Right lobe of liver (tissue), 6 donors: ENCODE measurements around the gene KRT40. TPM values are rescaled to one million over a fixed set of nuclear protein-coding genes. Genes with fewer than 3 reads are reported as not detected.
"Not testable (repeated sequence)": the region's sequence is repeated elsewhere in the genome, so short reads cannot be mapped to it uniquely, and the experiment has no call there.

Experiments
- ATAC-seq, 4 donors: fragments of 200-7000 bp; cut with Tn5 transposase; one replicate each; pipeline ENCODE4 v1.9.1; 2020; ENCODE audit warnings: mild to moderate bottlenecking in 4 of 4, moderate library complexity in 4 of 4
- DNase-seq, 3 donors: peaks; one replicate each; pipeline ENCODE4 v3.0.0-alpha.2; 2020
- H3K27ac ChIP-seq, 3 donors: fragments of 200-600 bp; one replicate each; pipeline ENCODE4 v1.8.0; 2022
- H3K27me3 ChIP-seq, 2 donors: fragments of 200-600 bp; one replicate each; pipeline ENCODE4 v1.8.0; 2022
- H3K36me3 ChIP-seq, 4 donors: fragments of 200-600 bp; sonication (generic) in 1 of 4; one replicate each; pipeline versions ENCODE4 v1.5.1 to v1.8.0; 2017 to 2022; ENCODE audit warnings: control low read depth in 1 of 4
- H3K4me1 ChIP-seq, 4 donors: fragments of 200-600 bp; sonication (generic) in 1 of 4; one replicate each; pipeline versions ENCODE4 v1.5.1 to v1.8.0; 2017 to 2022; ENCODE audit warnings: control low read depth in 1 of 4
- H3K4me3 ChIP-seq, 3 donors: fragments of 200-600 bp; one replicate each; pipeline ENCODE4 v1.8.0; 2022
- H3K9me3 ChIP-seq, 4 donors: fragments of 200-600 bp; sonication (generic) in 1 of 4; one replicate each; pipeline versions ENCODE4 v1.5.1 to v1.8.0; 2017 to 2022; ENCODE audit warnings: control low read depth in 1 of 4
- POLR2A ChIP-seq: fragments of 450-650 bp; IDR thresholded peaks from one replicate; pipeline ENCODE4 v1.6.1; 2017; ENCODE audit warnings: antibody characterized with exemption, mild to moderate bottlenecking
- WGBS: methylation state at CpG from one replicate; pipeline ENCODE4 v1.1.6; 2018; ENCODE audit warnings: low coverage, low lambda C conversion rate; ENCODE audit not compliant: insufficient coverage; ENCODE audit errors: missing lambda C conversion rate; 5-methylcytosine and 5-hydroxymethylcytosine counted together
- intact Hi-C, 2 donors: fragments of 100-400 bp; cut with DNase I; formaldehyde crosslinking; loops; one replicate each; pipeline versions ENCODE4 v1.11.2 to v1.14.1; 2022
- total RNA-seq, 6 experiments: library from RNA; depleted of rRNA in 2 of 6; stranded (reverse); fragments of >200 nt in 2 of 6; fragmentation: NEBNext Ultra II Directional in 3 of 6; extraction: Animal tissue kit (Norgen Biotek cat#: 25700) in 3 of 6; gene quantifications; one replicate each; pipeline versions ENCODE4 v1.1.0 to v1.2.4, GENCODE V29; 2016 to 2023
- TF ChIP-seq, protein P1 (sequence below), 4 donors: fragments of 200-600 bp in 3 of 4; fragments of 450-650 bp in 1 of 4; IDR thresholded peaks; one replicate each; pipeline versions ENCODE4 v1.5.1 to v1.8.0; 2016 to 2022; ENCODE audit warnings: antibody characterized with exemption in 4 of 4, mild to moderate bottlenecking in 2 of 4
- donor health status: DM: no; HTN: yes; CAD: no.
- donor health status: DM: no; HTN: no; CAD: no.
- donor health status: DM: no; HTN: no; CAD: no.
- donor health status: DM: no; HTN: yes; CAD: no.
- donor health status: DM: no; HTN: yes; CAD: no.

KRT40 gene
- total RNA-seq, 6 experiments from 2014 or later, result not detected

DNA sequence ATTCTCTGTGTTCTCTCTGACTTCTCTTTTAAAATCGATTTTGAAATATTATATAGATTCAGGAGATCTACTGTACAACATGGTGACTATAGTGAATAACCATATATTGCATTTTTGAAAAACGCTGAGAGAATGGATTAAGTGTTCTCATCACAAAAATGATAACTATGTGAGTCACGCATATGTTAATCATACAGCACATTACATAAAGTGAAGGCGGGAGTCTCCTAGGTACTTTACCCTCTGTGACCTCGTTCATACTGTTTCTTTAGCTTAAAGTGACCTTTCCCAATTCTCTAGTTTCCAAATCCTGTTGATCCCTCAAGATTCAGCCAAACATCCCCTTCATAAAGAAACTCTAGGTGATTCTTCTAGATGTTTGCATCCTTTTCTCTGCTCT lies 18.7 kb upstream of the KRT40 start:
- ATAC-seq (no peak), DNase-seq (no peak)
- no peaks in the 10 kb centered on the region for H3K36me3 ChIP-seq
- H3K27me3 ChIP-seq, result peaks cover 0 to 3% of the 10 kb centered on the region in 2 donors
- H3K4me1 ChIP-seq, result no peaks in the 10 kb centered on the region
- no peak overlapping the region for H3K27ac ChIP-seq
- intact Hi-C loops, result no loop called here
- no peak for TF ChIP-seq POLR2A
- TF ChIP-seq, protein P1, sequence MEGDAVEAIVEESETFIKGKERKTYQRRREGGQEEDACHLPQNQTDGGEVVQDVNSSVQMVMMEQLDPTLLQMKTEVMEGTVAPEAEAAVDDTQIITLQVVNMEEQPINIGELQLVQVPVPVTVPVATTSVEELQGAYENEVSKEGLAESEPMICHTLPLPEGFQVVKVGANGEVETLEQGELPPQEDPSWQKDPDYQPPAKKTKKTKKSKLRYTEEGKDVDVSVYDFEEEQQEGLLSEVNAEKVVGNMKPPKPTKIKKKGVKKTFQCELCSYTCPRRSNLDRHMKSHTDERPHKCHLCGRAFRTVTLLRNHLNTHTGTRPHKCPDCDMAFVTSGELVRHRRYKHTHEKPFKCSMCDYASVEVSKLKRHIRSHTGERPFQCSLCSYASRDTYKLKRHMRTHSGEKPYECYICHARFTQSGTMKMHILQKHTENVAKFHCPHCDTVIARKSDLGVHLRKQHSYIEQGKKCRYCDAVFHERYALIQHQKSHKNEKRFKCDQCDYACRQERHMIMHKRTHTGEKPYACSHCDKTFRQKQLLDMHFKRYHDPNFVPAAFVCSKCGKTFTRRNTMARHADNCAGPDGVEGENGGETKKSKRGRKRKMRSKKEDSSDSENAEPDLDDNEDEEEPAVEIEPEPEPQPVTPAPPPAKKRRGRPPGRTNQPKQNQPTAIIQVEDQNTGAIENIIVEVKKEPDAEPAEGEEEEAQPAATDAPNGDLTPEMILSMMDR (IDR thresholded peaks at IDR 0.05), result no peak
- WGBS, result 35% methylated on average over 5 of the region's 5 CpGs
- H3K9me3 ChIP-seq, result no peaks in the 10 kb centered on the region
- H3K4me3 ChIP-seq, result no peak overlapping the region

DNA sequence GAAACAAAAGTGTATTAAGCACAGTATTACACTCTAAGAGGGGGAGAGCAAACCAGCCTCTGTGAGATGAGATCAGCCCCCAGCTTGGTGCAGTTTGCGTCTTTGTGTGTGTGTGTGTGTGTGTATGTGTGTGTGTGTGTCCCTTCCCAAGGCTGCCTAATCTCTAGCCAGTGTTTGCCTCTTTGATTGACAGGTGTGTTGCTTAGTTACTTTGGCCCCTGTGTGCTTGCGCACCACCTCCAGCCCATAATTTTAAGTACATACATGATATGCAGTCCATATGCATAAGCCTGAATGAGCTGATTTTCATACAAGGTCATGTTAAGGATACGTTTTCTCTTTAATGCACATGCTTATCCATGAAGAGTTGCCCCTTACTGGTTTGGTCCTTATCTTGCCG lies 17.7 kb upstream of the KRT40 start:
- Histone ChIP-seq H3K27ac (no peak overlapping the region), H3K4me3 (no peak overlapping the region), H3K27me3 (peaks cover 3 to 5% of the 10 kb centered on the region in 2 donors), H3K9me3 (no peaks in the 10 kb centered on the region), H3K4me1 (no peaks in the 10 kb centered on the region), H3K36me3 (no peaks in the 10 kb centered on the region)
- 51% methylated on average over 4 of the region's 4 CpGs for WGBS
- intact Hi-C loops, result no loop called here
- ATAC-seq (no peak), DNase-seq (no peak)
- TF ChIP-seq POLR2A, result no peak
- TF ChIP-seq, protein P1 (IDR thresholded peaks at IDR 0.05), result no peak

GRCh38 chr17:40999563-40999962 lies 15.4 kb upstream of the KRT40 start, which contains the start of gene KRTAP3-2:
KRTAP3-2 (minus strand) TSS chr17:40999906; CDS start chr17:40999853, 53 bp downstream.
- WGBS, result 40% methylated on average over 1 of the region's 6 CpGs
- H3K4me1 ChIP-seq, H3K36me3 ChIP-seq, H3K9me3 ChIP-seq, intact Hi-C loops, H3K27me3 ChIP-seq, DNase-seq, ATAC-seq, H3K27ac ChIP-seq, H3K4me3 ChIP-seq: not testable (repeated sequence)

DNA sequence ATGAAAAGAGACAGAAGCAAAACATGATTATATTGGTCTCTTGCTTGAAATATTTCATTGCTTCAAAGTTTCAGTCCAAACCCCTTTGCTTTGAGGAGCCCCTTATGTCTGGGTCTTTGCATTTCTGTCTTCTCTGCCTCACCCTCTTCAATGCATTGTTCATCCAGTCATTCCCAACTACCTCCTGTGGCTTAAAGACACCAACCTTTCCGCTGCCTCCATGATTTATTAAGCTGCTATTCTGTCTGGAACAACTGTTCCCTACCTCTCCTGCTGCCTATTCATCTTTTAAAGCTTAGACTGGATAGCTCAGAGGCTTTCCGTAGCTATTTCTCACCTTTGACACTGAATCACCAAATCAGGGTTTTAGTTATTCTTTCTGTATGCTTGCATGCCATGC lies 13.2 kb upstream of the KRT40 start:
- Histone ChIP-seq H3K4me1 (no peaks in the 10 kb centered on the region), H3K4me3 (no peak overlapping the region), H3K27me3 (peaks cover 3 to 5% of the 10 kb centered on the region in 2 donors), H3K36me3 (no peaks in the 10 kb centered on the region), H3K9me3 (no peaks in the 10 kb centered on the region), H3K27ac (no peak overlapping the region)
- ATAC-seq (no peak), DNase-seq (no peak)
- intact Hi-C loops, result no loop called here
- TF ChIP-seq POLR2A, result no peak
- TF ChIP-seq, protein P1 (IDR thresholded peaks at IDR 0.05), result no peak
- WGBS, result 51% methylated on average over 2 of the region's 2 CpGs

GRCh38 chr17:40996829-40997228 lies 12.7 kb upstream of the KRT40 start:
- TF ChIP-seq, protein P1 (IDR thresholded peaks at IDR 0.05), result no peak
- TF ChIP-seq POLR2A, result no peak
- no peak for DNase-seq
- intact Hi-C loops, result no loop called here
- Histone ChIP-seq H3K4me1 (no peaks in the 10 kb centered on the region), H3K27me3 (peaks cover 3 to 5% of the 10 kb centered on the region in 2 donors), H3K36me3 (no peaks in the 10 kb centered on the region), H3K27ac (no peak overlapping the region), H3K4me3 (no peak overlapping the region), H3K9me3 (no peaks in the 10 kb centered on the region)
- no peak for ATAC-seq
- 69% methylated on average over 4 of the region's 4 CpGs for WGBS
